ENCODE results near the gene EXOC3.
"Not testable (repeated sequence)": the region's sequence is repeated elsewhere in the genome, so short reads cannot be mapped to it uniquely, and the experiment has no call there.

EXOC3 gene

DNA sequence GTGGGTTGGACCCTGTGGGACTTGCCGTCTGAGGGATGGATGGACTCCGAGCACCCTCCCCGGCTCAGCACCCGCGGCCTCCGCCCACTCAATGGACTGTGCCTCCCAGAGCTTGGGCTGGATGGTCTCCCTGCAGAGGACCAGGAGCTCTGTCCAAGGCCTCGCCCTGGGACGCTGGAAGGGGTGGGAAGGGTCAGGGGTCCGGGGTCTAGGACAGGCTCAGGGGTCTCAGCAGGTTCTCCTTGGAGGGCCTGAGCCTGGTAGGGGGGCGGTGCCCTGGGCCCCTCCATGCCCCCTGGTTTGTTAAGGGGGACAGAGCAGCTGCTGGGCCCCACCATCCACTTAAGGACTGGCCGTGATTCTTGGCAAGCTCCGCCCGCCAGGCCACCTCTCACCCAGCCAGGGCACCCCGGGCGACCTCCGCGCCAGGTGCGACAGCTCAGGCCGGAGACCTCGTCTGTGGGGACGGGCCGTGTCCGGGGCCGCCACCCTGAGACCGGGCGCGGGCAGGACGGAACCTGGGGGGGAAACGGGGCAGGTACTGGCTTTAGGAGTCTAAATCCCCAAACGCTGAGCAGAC is 29.2 kb downstream of the EXOC3 start:
- H3K4me3 ChIP-seq (ENCODE audit: low read depth, low read length), result peak overlapping the region; percentile 70
- peak; percentile 18 for DNase-seq (ENCODE audit: low read depth)
- TF ChIP-seq, protein P1, sequence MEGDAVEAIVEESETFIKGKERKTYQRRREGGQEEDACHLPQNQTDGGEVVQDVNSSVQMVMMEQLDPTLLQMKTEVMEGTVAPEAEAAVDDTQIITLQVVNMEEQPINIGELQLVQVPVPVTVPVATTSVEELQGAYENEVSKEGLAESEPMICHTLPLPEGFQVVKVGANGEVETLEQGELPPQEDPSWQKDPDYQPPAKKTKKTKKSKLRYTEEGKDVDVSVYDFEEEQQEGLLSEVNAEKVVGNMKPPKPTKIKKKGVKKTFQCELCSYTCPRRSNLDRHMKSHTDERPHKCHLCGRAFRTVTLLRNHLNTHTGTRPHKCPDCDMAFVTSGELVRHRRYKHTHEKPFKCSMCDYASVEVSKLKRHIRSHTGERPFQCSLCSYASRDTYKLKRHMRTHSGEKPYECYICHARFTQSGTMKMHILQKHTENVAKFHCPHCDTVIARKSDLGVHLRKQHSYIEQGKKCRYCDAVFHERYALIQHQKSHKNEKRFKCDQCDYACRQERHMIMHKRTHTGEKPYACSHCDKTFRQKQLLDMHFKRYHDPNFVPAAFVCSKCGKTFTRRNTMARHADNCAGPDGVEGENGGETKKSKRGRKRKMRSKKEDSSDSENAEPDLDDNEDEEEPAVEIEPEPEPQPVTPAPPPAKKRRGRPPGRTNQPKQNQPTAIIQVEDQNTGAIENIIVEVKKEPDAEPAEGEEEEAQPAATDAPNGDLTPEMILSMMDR (conservative IDR thresholded peaks at IDR 0.05; ENCODE audit: low read depth, low read length), result no peak

DNA sequence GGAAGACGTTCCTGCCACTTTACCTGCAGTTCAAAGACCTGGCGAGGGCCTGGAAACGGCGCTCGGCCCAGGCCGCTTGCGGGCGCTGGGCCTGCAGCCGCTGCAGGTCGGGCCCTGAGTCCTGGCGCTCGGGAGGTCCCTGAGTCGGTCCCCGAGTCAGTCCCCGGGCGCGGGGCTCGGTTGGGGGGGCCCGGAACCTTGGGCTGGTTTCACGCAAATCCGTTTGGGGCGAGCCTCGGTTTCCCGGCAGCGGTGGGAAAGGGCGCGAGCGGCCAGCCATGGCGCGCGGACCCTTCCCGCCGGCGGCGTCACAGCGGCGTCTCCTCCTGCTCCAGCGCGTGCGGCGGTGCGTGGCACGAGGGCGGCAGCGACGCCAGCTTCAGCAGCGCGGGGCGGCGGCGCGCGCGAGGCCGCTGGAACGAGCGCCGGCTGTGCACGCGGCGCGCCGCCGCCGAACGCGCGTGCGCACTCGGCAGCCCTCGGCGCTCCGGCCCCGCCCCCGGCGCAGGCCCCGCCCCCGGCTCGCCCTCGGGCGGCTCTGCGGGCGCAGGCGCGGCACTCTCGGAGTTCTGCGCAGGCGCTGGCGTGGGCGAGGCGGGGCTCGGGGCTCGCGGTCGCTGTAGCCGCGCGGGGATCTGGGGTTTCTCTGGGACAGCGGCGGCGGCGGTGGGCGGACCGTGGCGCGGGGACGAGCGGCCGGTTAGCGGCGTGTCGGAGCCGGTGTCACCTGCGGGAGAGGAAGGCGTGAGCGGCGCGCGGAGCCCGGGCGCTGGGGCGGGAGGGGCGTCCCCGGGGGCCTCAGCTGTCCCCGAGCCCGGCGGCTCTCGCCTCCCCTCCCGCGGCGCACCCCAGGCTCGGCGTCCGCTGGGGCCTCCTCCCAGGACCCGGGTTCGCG is 29.9 kb downstream of the EXOC3 start:
- H3K4me3 ChIP-seq (ENCODE audit: low read depth, low read length), result peak overlapping the region; percentile 71
- TF ChIP-seq, protein P1 (conservative IDR thresholded peaks at IDR 0.05; ENCODE audit: low read depth, low read length), result no peak
- DNase-seq (ENCODE audit: low read depth), result peak; percentile 69

DNA sequence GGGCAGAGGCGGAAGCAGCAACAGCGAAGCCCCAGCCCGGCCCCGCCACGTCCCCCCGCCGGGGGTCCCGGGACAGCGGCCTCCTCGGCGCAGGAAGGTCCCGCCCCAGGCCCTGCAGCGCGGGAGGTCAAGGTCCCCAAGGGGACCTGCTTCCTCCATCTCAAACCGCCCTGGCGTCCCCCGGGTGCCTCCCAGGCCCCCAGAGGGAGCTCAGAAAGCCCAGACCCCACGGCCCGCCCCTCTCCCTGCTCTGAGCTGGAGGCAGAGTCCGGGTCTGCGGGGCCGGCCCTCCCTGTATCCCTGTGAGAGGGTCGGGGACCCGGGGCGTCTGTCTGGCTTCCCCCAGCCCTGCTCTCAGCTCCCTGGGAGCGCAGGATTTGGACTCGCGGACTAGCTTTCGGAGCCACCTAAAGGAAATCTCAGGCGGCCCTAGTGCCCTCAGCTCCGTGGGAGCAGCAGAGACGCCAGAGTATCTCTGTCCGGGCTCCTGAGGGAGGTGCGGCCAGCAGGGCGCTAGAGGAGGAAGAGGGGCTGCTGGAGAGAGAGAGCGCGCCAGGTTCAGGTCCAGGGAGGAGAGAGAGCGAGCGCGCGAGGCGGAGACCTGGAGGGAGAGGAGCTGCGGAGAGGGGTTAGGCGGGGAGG is 30.7 kb downstream of the EXOC3 start:
- peak; percentile 49 for DNase-seq (ENCODE audit: low read depth)
- TF ChIP-seq, protein P1 (conservative IDR thresholded peaks at IDR 0.05; ENCODE audit: low read depth, low read length), result no peak
- peak overlapping the region; percentile 71 for H3K4me3 ChIP-seq (ENCODE audit: low read depth, low read length)

DNA sequence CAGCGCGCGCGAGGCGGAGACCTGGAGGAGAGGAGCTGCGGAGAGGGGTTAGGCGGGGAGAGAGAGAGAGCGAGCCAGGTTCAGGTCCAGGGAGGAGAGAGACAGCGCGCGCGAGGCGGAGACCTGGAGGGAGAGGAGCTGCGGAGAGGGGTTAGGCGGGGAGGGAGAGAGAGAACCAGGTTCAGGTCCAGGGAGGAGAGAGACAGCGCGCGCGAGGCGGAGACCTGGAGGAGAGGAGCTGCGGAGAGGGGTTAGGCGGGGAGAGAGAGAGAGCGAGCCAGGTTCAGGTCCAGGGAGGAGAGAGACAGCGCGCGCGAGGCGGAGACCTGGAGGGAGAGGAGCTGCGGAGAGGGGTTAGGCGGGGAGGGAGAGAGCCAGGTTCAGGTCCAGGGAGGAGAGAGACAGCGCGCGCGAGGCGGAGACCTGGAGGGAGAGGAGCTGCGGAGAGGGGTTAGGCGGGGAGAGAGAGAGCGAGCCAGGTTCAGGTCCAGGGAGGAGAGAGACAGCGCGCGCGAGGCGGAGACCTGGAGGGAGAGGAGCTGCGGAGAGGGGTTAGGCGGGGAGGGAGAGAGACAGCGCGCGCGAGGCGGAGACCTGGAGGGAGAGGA is 31.4 kb downstream of the EXOC3 start:
- not testable (repeated sequence) for DNase-seq (ENCODE audit: low read depth)
- peak overlapping the region; percentile 71 for H3K4me3 ChIP-seq (ENCODE audit: low read depth, low read length)

DNA sequence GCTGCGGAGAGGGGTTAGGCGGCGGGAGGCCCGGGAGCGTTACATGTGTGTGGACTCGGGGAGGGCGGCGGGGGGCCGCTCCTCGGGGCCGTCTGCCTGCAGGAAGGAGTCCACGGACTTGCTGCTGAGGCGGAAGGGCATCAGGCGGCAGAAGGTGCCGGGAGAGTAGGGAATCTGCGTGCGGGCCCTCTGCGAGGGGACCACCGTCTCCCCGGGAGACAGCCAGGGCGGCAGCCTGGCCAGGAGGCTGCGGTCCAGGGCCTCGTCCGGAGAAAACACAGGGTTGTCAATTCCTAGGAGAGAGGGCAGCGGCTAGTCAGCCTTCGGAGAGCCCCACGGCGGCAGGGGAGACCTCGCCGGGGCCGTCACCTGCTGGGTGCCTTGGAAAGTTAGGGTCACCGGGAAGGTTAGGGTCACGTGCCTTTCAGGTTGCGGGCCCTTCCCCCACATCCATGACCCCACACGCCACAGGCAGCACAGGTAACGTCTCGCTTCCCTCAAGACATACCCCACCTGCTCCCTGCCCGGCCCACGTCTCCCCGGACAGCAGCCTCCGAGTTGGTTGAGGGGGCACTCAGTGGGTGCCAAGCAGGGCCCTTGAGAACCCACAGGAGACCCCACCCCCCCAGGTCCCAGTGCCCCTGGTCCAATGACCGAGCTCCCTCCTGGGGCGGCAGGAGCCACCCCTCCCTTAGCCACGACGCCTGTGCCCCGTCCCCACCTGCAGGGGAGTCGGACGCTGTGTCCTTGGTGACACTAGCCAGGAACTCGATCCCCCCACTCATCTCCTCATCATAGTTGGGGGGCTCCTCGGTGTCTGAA is 32.1 kb downstream of the EXOC3 start:
- no peak for DNase-seq (ENCODE audit: low read depth)
- H3K4me3 ChIP-seq (ENCODE audit: low read depth, low read length), result peak overlapping the region; percentile 11

DNA sequence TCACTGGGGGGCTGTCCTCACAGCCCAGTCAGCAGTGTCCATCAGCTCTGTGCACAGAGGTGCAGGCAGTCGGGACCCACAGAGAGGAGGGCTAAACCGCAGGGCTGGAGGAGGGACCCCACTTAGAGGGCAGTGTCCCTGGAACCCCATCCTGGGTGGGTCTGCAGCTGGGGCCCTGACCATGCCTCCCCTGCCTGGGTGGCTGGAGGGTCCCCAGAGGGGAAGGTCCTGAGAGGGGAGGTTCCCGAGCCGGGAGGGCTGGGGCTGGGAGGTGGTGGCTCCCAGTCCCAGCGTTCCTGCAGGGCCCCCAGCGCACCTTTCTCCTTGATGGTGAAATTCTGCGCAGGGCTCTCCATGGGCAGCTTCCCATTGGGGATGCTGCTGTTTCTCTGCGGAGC is 32.7 kb downstream of the EXOC3 start:
- TF ChIP-seq, protein P1 (conservative IDR thresholded peaks at IDR 0.05; ENCODE audit: low read depth, low read length), result no peak
- no peak overlapping the region for H3K4me3 ChIP-seq (ENCODE audit: low read depth, low read length)
- DNase-seq (ENCODE audit: low read depth), result no peak

More for the DNA sequence above, 32.1 kb downstream of the EXOC3 start:
- TF ChIP-seq, protein P1 (conservative IDR thresholded peaks at IDR 0.05; ENCODE audit: low read depth, low read length), result no peak
